NCI-H1417 treated with DMSO at 0.1 percent for 48 hours (cell line): ENCODE results near the gene SLC2A2.
"Not testable (repeated sequence)": the region's sequence is repeated elsewhere in the genome, so short reads cannot be mapped to it uniquely, and the experiment has no call there.

Experiments used
- DNase-seq: peaks from one replicate; lab custom pipeline; 2025; lab: John Stamatoyannopoulos, UW

The SLC2A2 gene

GRCh38 chr3:170988378-170988777 lies 38.1 kb downstream of the SLC2A2 start:
- DNase-seq: no peak

- DNase-seq: no peak
Observed at GRCh38 chr3:170985304-170985703, 41.2 kb downstream of the SLC2A2 start.

GRCh38 chr3:170982733-170983132 lies 43.8 kb downstream of the SLC2A2 start:
- DNase-seq: no peak

DNA sequence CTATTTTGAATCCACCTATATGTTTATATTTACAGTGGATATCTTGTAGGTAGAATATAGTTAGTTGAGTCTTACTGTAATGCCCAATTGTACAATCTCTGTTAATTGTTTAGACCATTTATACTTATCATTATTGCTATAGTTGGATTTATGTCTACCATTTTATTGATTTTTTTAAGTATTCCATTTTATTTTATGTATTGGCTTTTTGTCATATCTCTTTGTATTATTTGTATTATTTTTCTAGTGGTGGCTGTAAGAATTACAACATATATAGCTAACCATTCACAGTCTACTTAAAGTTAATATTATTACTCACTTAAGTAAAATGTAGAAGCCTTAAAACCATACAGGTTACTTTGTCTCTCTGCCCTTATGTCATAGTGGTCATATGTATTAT lies 46.1 kb downstream of the SLC2A2 start:
- no peak for DNase-seq

DNA sequence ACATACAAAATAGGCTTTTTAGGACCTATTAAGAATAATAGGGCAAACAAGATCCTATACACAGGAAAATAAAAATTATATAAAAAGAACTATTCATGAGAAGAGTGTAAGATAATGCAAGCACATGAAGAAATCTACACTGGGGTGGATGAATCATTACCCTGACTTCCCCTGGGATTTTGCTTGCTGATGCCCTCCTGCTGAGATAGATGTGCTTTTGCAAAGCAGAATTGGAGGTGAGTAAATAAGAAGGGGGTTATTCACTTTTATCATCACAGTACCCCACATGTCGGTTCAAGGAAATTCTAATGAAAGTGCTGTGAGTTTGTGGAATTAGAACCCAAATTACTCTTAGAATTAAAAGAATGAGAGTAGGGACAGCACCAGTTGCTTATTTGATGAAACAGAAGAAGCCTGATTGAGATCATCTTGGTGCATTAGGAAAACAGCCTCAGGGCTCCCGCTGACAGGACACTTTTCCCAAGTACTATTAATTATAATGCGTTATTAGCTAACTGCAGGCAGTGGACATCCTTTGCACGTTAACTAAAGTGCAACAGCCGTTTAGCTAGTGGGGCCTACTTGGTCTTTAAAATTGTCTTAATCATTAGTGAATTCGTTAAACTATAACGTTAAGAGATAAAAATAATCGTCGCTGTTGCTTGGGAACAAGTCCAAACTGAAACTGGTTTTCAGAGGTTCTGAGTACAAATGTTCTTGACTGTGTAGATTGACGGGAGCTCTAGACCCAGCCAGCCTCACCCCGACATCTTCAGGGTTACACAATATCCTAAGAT lies 48.4 kb downstream of the SLC2A2 start:
- DNase-seq: peak; percentile 64

- no peak for DNase-seq
Observed at GRCh38 chr3:170976190-170976519, 50.4 kb downstream of the SLC2A2 start.

DNA sequence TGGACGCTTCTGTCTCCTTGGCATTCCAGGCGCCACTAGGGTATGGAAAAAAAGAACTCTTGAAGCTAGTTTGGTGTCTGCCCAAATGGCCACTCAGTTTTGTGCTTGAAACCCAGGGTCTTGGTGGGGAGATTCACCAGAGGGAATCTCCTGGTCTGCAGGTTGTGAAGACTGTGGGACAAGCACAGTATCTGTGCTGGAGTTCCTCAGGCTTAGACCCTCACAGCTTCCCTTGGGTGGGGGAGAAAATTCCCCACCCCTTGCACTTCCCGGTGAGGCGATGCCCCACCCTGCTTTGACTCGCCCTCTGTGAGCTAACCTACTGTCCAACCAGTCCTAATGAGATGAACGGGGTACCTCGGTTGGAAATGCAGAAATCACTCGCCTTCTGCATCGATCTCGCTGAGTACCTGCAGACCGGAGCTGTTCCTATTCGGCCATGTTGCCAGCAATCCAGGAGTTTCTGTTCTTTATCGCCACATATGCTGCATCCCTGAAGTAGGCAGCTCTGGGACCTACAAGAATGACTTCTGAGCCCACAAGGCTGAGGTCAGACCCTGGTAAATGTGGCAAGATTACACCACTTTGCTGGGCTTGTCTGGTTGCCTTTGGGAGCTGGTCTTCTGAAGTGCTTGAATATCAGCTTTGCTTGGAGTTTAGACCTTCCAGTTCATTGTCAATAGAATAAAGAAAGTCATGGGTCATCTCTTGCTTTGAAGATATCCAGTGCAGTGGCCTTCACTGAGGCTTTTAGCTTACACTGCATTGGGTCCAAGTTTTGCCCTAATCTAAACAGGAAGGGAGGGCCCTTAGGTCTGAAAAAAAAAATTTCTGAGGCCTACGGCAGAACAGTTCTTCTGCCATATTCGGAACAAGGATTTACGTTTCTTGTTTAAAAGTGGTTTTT lies 51.0 kb downstream of the SLC2A2 start:
- DNase-seq: no peak

GRCh38 chr3:170974872-170975271 lies 51.6 kb downstream of the SLC2A2 start:
- DNase-seq: no peak

DNA sequence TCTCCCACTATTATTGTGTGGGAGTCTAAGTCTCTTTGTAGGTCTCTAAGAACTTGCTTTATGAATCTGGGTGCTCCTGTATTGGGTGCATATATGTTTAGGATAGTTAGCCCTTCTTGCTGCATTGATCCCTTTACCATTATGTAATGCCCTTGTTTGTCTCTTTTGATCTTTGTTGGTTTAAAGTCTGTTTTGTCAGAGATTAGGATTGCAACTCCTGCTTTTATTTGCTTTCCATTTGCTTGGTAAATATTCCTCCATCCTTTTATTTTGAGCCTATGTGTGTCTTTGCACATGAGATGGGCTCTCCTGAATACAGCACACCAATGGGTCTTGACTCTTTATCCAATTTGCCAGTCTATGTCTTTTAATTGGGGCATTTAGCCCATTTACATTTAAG lies 53.6 kb downstream of the SLC2A2 start:
- not testable (repeated sequence) for DNase-seq

DNA sequence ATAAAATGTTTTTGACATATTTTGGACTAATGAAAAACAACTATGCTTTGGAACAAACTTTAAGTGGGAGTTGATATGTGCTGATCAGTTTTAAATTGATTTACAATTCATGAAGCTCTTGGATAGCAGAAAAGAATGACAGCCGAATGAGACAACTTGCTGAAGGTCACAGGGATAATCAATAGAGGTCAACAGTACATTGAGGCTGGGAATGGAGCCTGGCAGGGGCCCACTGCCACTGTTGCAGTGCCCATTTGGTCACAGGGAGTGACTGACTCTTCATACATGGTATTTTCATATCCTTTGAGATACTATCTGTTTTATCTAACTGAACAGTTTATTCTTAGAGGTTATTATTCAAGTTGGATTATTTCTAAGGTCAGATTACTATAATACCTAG lies 59.4 kb downstream of the SLC2A2 start:
- DNase-seq: no peak

GRCh38 chr3:170966495-170966894 lies 60.0 kb downstream of the SLC2A2 start:
- no peak for DNase-seq

DNA sequence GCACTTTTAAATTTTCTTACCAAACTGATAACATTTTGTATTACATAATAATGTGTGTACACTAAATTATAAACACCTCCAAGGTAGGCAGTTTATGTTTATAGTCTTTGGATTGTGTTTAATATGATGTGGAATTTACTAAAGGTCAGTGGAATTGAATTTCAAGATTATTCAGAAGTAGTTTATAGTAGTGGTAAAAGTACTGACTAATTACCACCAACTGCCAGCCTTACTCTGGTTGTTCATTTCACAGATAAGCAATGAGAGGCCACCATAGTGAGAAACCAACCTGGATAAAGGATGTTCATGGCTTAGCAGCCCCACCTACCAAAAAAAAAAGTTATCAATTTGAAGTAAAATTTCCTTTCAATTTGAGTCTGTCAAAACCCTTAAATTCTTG lies 64.1 kb downstream of the SLC2A2 start:
- DNase-seq: no peak

DNA sequence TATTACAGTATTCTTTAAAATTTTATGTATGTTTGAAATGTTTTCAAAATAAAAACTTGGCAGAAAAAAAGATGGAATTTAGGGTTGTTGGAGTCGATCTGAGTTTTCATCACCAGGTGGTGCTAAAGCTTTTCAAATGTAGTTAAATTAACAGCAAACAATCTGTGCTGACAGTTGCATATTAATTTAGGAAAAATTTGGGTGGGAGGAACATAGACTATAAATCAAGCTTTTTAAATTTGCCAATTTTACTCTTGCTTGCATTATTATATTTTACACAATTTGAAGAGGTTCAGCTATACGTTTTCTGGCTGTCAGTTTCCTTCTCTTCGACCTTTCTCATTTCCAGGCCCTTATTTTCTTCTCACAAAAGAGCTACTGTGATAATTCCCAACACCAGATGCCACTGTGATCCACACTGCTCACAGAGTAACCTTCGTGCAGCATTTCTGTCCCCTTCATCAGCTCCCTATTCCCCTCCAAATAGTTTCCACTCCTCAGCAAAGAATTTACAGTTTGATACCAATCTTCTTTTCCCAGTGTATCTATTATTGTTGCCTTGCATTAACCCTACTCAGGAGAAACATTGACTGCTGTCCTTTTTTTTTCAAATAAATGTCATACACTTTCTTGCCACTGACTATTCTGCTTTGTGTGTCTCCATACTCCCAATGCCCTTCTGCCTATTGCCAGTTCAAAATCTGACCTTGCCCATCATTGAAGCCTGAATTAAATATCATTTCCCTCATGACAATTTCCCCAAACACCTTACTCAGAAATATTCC lies 64.7 kb downstream of the SLC2A2 start:
- DNase-seq: peak; percentile 15

GRCh38 chr3:170959457-170959856 lies 67.1 kb downstream of the SLC2A2 start:
- DNase-seq: no peak

GRCh38 chr3:170956647-170957046 lies 69.9 kb downstream of the SLC2A2 start:
- DNase-seq: no peak

- DNase-seq: no peak
Observed at GRCh38 chr3:170953736-170954135, 72.8 kb downstream of the SLC2A2 start.

GRCh38 chr3:170953229-170953628 lies 73.3 kb downstream of the SLC2A2 start:
- DNase-seq: no peak

GRCh38 chr3:170949211-170949610 lies 77.3 kb downstream of the SLC2A2 start:
- no peak for DNase-seq

DNA sequence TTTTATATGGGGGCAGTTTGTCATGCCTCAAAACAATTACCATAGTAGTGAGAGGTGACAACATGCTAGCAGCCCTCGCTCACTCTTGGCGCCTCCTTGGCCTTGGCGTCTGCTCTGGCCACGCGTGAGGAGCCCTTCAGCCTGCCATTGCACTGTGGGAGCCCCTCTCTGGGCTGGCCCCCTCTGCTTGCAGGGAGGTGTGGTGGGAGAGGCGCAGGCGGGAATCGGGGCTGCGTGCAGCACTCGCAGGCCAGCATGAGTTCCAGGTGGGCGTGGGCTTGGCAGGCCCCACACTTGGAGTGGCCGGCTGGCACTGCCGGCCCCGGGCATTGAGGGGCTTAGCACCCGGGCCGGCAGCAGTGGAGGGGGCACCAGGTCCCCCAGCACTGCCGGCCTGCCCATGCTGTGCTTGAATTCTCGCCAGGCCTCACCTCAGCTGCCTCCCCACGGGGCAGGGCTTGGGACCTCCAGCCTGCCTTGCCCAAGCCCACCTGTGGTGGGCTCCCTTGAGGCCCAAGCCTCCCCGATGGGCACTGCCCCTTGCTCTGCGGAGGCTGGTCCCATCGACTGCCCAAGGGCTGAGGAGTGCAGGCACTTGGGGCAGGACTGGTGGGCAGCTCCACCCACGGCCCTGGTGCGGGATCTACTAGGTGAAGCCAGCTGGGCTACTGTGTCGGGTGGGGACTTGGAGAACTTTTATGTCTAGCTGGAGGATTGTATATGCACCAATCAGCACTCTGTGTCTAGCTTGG lies 79.3 kb downstream of the SLC2A2 start:
- DNase-seq: no peak
